ENCODE results near the gene DLX4.

The DLX4 gene

GRCh38 chr17:49990331-49990730 lies 21.3 kb downstream of the DLX4 start:
- H2BK5ac ChIP-seq (ENCODE audit: low read depth, low read length, poor library complexity): no peak overlapping the region
- H2BK12ac ChIP-seq (ENCODE audit: low read length): no peak overlapping the region
- H3K4me2 ChIP-seq (ENCODE audit: low read length): no peak overlapping the region
- no peak overlapping the region for H3K18ac ChIP-seq (ENCODE audit: low read length)
- H2AFZ ChIP-seq (ENCODE audit: insufficient read depth, low read length, poor library complexity): no peak overlapping the region
- H4K91ac ChIP-seq (ENCODE audit: low read depth, low read length): no peak overlapping the region
- H3K4me3 ChIP-seq (ENCODE audit: low read depth, low read length): no peak overlapping the region
- no peak overlapping the region for H2AK5ac ChIP-seq (ENCODE audit: low read length)
- H3K36me3 ChIP-seq (ENCODE audit: control insufficient read depth in 1 of 2, insufficient read depth in 2 of 2, low read length in 2 of 2): peaks cover 22 to 23% of the 10 kb centered on the region in 2 experiments
- H3K23ac ChIP-seq (ENCODE audit: low read length): no peak overlapping the region
- no peak overlapping the region for H3K9ac ChIP-seq (ENCODE audit: low read length)
- no peak overlapping the region for H4K12ac ChIP-seq (ENCODE audit: low read depth, low read length)
- no peaks in the 10 kb centered on the region for H3K27me3 ChIP-seq (ENCODE audit: insufficient read depth, low read length)
- peaks cover 15% of the 10 kb centered on the region for H3K79me1 ChIP-seq (ENCODE audit: low read length)
- H3K9me3 ChIP-seq (ENCODE audit: insufficient read depth, low read depth, low read length): peaks cover 2% of the 10 kb centered on the region
- no peak for DNase-seq
- peaks cover 5 to 14% of the 10 kb centered on the region in 2 experiments for H3K4me1 ChIP-seq (ENCODE audit: control insufficient read depth in 1 of 2, insufficient read depth in 2 of 2, low read length in 2 of 2)
- no peak overlapping the region for H4K8ac ChIP-seq (ENCODE audit: low read depth, low read length)
- H3K14ac ChIP-seq (ENCODE audit: low read length): no peak overlapping the region
- peaks cover 13% of the 10 kb centered on the region for H3K79me2 ChIP-seq (ENCODE audit: control insufficient read depth, insufficient read depth, low read length, poor library complexity)
- H3K4ac ChIP-seq (ENCODE audit: low read depth, low read length): no peak overlapping the region
- no peak overlapping the region for H2BK120ac ChIP-seq (ENCODE audit: insufficient read depth, low read length, poor library complexity)
- WGBS (ENCODE audit: extremely low coverage, insufficient coverage, insufficient read length): no CpG with 5 or more reads among the region's 3 CpGs
- H3K27ac ChIP-seq (ENCODE audit: low read depth, low read length): no peak overlapping the region

GRCh38 chr17:49990921-49991320 lies 21.9 kb downstream of the DLX4 start:
- Histone ChIP-seq H3K79me2 (ENCODE audit: control insufficient read depth, insufficient read depth, low read length, poor library complexity) (peaks cover 13% of the 10 kb centered on the region), H3K36me3 (ENCODE audit: control insufficient read depth in 1 of 2, insufficient read depth in 2 of 2, low read length in 2 of 2) (peaks cover 22 to 23% of the 10 kb centered on the region in 2 experiments), H3K79me1 (ENCODE audit: low read length) (peaks cover 18% of the 10 kb centered on the region), H3K27me3 (ENCODE audit: insufficient read depth, low read length) (no peaks in the 10 kb centered on the region), H3K9me3 (ENCODE audit: insufficient read depth, low read depth, low read length) (peaks cover 2% of the 10 kb centered on the region), H4K91ac (ENCODE audit: low read depth, low read length) (no peak overlapping the region), H4K8ac (ENCODE audit: low read depth, low read length) (no peak overlapping the region), H3K9ac (ENCODE audit: low read length) (no peak overlapping the region), H3K4ac (ENCODE audit: low read depth, low read length) (no peak overlapping the region), H3K4me3 (ENCODE audit: low read depth, low read length) (no peak overlapping the region), H4K12ac (ENCODE audit: low read depth, low read length) (no peak overlapping the region), H3K14ac (ENCODE audit: low read length) (no peak overlapping the region), H2BK12ac (ENCODE audit: low read length) (no peak overlapping the region), H2BK5ac (ENCODE audit: low read depth, low read length, poor library complexity) (no peak overlapping the region), H2AFZ (ENCODE audit: insufficient read depth, low read length, poor library complexity) (no peak overlapping the region), H3K4me2 (ENCODE audit: low read length) (no peak overlapping the region), H2BK120ac (ENCODE audit: insufficient read depth, low read length, poor library complexity) (no peak overlapping the region), H3K18ac (ENCODE audit: low read length) (no peak overlapping the region), H3K23ac (ENCODE audit: low read length) (no peak overlapping the region), H3K4me1 (ENCODE audit: control insufficient read depth in 1 of 2, insufficient read depth in 2 of 2, low read length in 2 of 2) (peaks cover 8 to 16% of the 10 kb centered on the region in 2 experiments), H2AK5ac (ENCODE audit: low read length) (no peak overlapping the region), H3K27ac (ENCODE audit: low read depth, low read length) (no peak overlapping the region)
- no peak for DNase-seq
- no CpG with 5 or more reads among the region's 8 CpGs for WGBS (ENCODE audit: extremely low coverage, insufficient coverage, insufficient read length)

- no CpG with 5 or more reads among the region's 14 CpGs for WGBS (ENCODE audit: extremely low coverage, insufficient coverage, insufficient read length)
- no peak overlapping the region for H4K91ac ChIP-seq (ENCODE audit: low read depth, low read length)
- H3K23ac ChIP-seq (ENCODE audit: low read length): no peak overlapping the region
These were observed 22.4 kb downstream of the DLX4 start for GRCh38 chr17:49991409-49991808.

GRCh38 chr17:49992191-49992932 lies 23.4 kb downstream of the DLX4 start:
- Histone ChIP-seq H4K91ac (ENCODE audit: low read depth, low read length) (no peak overlapping the region), H3K4me3 (ENCODE audit: low read depth, low read length) (peak overlapping the region; percentile 58), H3K4me1 (ENCODE audit: control insufficient read depth in 1 of 2, insufficient read depth in 2 of 2, low read length in 2 of 2) (peaks cover 8 to 22% of the 10 kb centered on the region in 2 experiments), H3K79me1 (ENCODE audit: low read length) (peaks cover 20% of the 10 kb centered on the region), H3K14ac (ENCODE audit: low read length) (no peak overlapping the region), H2BK120ac (ENCODE audit: insufficient read depth, low read length, poor library complexity) (no peak overlapping the region), H3K27ac (ENCODE audit: low read depth, low read length) (no peak overlapping the region), H3K18ac (ENCODE audit: low read length) (no peak overlapping the region), H3K79me2 (ENCODE audit: control insufficient read depth, insufficient read depth, low read length, poor library complexity) (peaks cover 13% of the 10 kb centered on the region), H3K4me2 (ENCODE audit: low read length) (peak overlapping the region; percentile 70), H2AK5ac (ENCODE audit: low read length) (no peak overlapping the region), H3K9ac (ENCODE audit: low read length) (no peak overlapping the region), H2BK5ac (ENCODE audit: low read depth, low read length, poor library complexity) (no peak overlapping the region), H3K36me3 (ENCODE audit: control insufficient read depth in 1 of 2, insufficient read depth in 2 of 2, low read length in 2 of 2) (peaks cover 22 to 23% of the 10 kb centered on the region in 2 experiments), H4K12ac (ENCODE audit: low read depth, low read length) (no peak overlapping the region), H3K27me3 (ENCODE audit: insufficient read depth, low read length) (no peaks in the 10 kb centered on the region), H2AFZ (ENCODE audit: insufficient read depth, low read length, poor library complexity) (no peak overlapping the region), H3K23ac (ENCODE audit: low read length) (no peak overlapping the region), H3K4ac (ENCODE audit: low read depth, low read length) (no peak overlapping the region), H4K8ac (ENCODE audit: low read depth, low read length) (no peak overlapping the region), H3K9me3 (ENCODE audit: insufficient read depth, low read depth, low read length) (peaks cover 4% of the 10 kb centered on the region), H2BK12ac (ENCODE audit: low read length) (no peak overlapping the region)
- DNase-seq: no peak
- no CpG with 5 or more reads among the region's 13 CpGs for WGBS (ENCODE audit: extremely low coverage, insufficient coverage, insufficient read length)

More at GRCh38 chr17:49991409-49991808, 22.4 kb downstream of the DLX4 start:
- H3K14ac ChIP-seq (ENCODE audit: low read length): no peak overlapping the region
- no peak overlapping the region for H3K27ac ChIP-seq (ENCODE audit: low read depth, low read length)
- H3K9ac ChIP-seq (ENCODE audit: low read length): no peak overlapping the region
- no peak overlapping the region for H2AFZ ChIP-seq (ENCODE audit: insufficient read depth, low read length, poor library complexity)
- H2BK120ac ChIP-seq (ENCODE audit: insufficient read depth, low read length, poor library complexity): no peak overlapping the region
- DNase-seq: no peak
- peaks cover 4% of the 10 kb centered on the region for H3K9me3 ChIP-seq (ENCODE audit: insufficient read depth, low read depth, low read length)
- no peak overlapping the region for H2BK12ac ChIP-seq (ENCODE audit: low read length)
- no peak overlapping the region for H3K4me3 ChIP-seq (ENCODE audit: low read depth, low read length)
- H3K79me1 ChIP-seq (ENCODE audit: low read length): peaks cover 18% of the 10 kb centered on the region
- no peak overlapping the region for H3K18ac ChIP-seq (ENCODE audit: low read length)
- no peak overlapping the region for H2BK5ac ChIP-seq (ENCODE audit: low read depth, low read length, poor library complexity)
- H2AK5ac ChIP-seq (ENCODE audit: low read length): no peak overlapping the region
- no peak overlapping the region for H3K4ac ChIP-seq (ENCODE audit: low read depth, low read length)
- H3K27me3 ChIP-seq (ENCODE audit: insufficient read depth, low read length): no peaks in the 10 kb centered on the region
- peaks cover 8 to 16% of the 10 kb centered on the region in 2 experiments for H3K4me1 ChIP-seq (ENCODE audit: control insufficient read depth in 1 of 2, insufficient read depth in 2 of 2, low read length in 2 of 2)
- peaks cover 13% of the 10 kb centered on the region for H3K79me2 ChIP-seq (ENCODE audit: control insufficient read depth, insufficient read depth, low read length, poor library complexity)
- H3K4me2 ChIP-seq (ENCODE audit: low read length): no peak overlapping the region
- H4K8ac ChIP-seq (ENCODE audit: low read depth, low read length): no peak overlapping the region
- peaks cover 22 to 23% of the 10 kb centered on the region in 2 experiments for H3K36me3 ChIP-seq (ENCODE audit: control insufficient read depth in 1 of 2, insufficient read depth in 2 of 2, low read length in 2 of 2)
- no peak overlapping the region for H4K12ac ChIP-seq (ENCODE audit: low read depth, low read length)

All from trophoblast cell (in vitro differentiated cells and primary cell).